Gastrocnemius medialis (tissue), 4 donors: ENCODE measurements around the gene TNIK. TPM values are rescaled to one million over a fixed set of nuclear protein-coding genes. Genes with fewer than 3 reads are reported as not detected.
A peak's percentile ranks its signal among the peaks of the same experiment; 100 is the strongest.
"Not testable (repeated sequence)": the region's sequence is repeated elsewhere in the genome, so short reads cannot be mapped to it uniquely, and the experiment has no call there.

Experiments used
- ATAC-seq, 2 donors: fragments of 150-250 bp; one replicate each; pipeline ENCODE4 v1.9.1; 2016
- DNase-seq, 2 donors: peaks; one replicate each; pipeline ENCODE4 v3.0.0-alpha.2; 2019
- H3K27ac ChIP-seq, 4 donors: fragments of 200-600 bp; sonication (generic); 1 replicate in 1 of 4; 2 replicates in 3 of 4; pipeline ENCODE4 v1.5.1; 2016 to 2018; ENCODE audit warnings: mild to moderate bottlenecking in 2 of 4, moderate library complexity in 1 of 4
- H3K27me3 ChIP-seq, 3 donors: fragments of 200-600 bp; sonication (generic) in 2 of 3; 1 replicate in 1 of 3; 2 replicates in 2 of 3; pipeline versions ENCODE4 v1.5.1 to v1.6.0; 2016 to 2019; ENCODE audit warnings: mild to moderate bottlenecking in 1 of 3, moderate library complexity in 1 of 3
- H3K36me3 ChIP-seq, 2 donors: fragments of 200-600 bp; sonication (generic) in 1 of 2; one replicate each; pipeline ENCODE4 v1.5.1; 2017 to 2018
- H3K4me1 ChIP-seq, 2 donors: fragments of 200-600 bp; sonication (generic) in 1 of 2; one replicate each; pipeline ENCODE4 v1.5.1; 2016 to 2017; ENCODE audit warnings: mild to moderate bottlenecking in 2 of 2
- H3K4me3 ChIP-seq, 4 donors: fragments of 200-600 bp; sonication (generic) in 3 of 4; 1 replicate in 1 of 4; 2 replicates in 3 of 4; pipeline ENCODE4 v1.5.1; 2016 to 2019; ENCODE audit warnings: mild to moderate bottlenecking in 2 of 4
- H3K9me3 ChIP-seq, 3 donors: fragments of 200-600 bp; sonication (generic) in 2 of 3; 1 replicate in 1 of 3; 2 replicates in 2 of 3; pipeline ENCODE4 v1.5.1; 2016 to 2019
- POLR2A ChIP-seq, 2 donors: fragments of 450-650 bp; IDR thresholded peaks; one replicate each; pipeline ENCODE4 v1.6.1; 2017; ENCODE audit warnings: antibody characterized with exemption in 2 of 2, mild to moderate bottlenecking in 2 of 2, moderate library complexity in 2 of 2
- in situ Hi-C, 4 donors: fragments of 200-750 bp; cut with MboI; loops; one replicate each; pipeline versions ENCODE4 v1.15.0 to v1.8.0; 2017; ENCODE audit warnings: low sequenced_read_pairs in 4 of 4
- intact Hi-C: fragments of 100-400 bp; cut with DNase I; formaldehyde crosslinking; loops from one replicate; pipeline ENCODE4 v1.15.1; 2023; ENCODE audit warnings: low total_unique reads
- total RNA-seq, 4 donors: library from RNA; depleted of rRNA; stranded (reverse); fragments of >200 nt; gene quantifications; one replicate each; pipeline versions ENCODE4 v1.1.0 to v1.2.3, GENCODE V29; 2016
- TF ChIP-seq, protein P1 (sequence below), 5 experiments: fragments of 450-650 bp in 3 of 5; fragments of 200-600 bp in 2 of 5; sonication (generic) in 2 of 5; IDR thresholded peaks in 4 of 5; conservative IDR thresholded peaks in 1 of 5; 1 replicate in 4 of 5; 2 replicates in 1 of 5; pipeline ENCODE4 v1.5.1; 2016 to 2019; ENCODE audit warnings: antibody characterized with exemption in 5 of 5, mild to moderate bottlenecking in 3 of 5, moderate library complexity in 3 of 5

TNIK gene
- total RNA-seq, 4 donors from 2014 or later: 5.2 to 19.7 (median 10.6) TPM

DNA sequence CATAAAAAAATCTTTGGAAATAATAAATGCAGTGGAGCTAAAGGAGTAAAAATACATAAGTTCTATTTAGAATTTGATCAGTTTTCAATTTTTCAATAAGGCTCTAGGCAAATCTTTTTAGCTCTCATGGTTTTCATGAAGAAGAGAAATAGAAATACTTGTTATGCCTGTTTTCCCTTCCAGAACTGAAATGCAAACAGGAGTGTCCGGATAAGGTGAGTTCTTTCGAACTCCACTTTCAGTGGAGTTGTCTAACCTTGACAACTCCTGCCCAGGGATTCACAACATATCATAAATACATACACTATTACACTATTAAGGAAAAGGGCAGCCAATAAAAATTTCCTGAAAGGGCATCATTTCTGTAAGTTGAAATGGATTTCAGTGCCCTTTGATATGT lies 217.3 kb downstream of the TNIK start:
- Histone ChIP-seq H3K4me3 (no peak overlapping the region), H3K27me3 (no peaks in the 10 kb centered on the region), H3K27ac (no peak overlapping the region), H3K4me1 (peaks cover 0 to 9% of the 10 kb centered on the region in 2 donors), H3K9me3 (no peaks in the 10 kb centered on the region), H3K36me3 (no peaks in the 10 kb centered on the region)
- DNase-seq (no peak), ATAC-seq (no peak)
- in situ Hi-C loops (no loop called here), intact Hi-C loops (no loop called here)
- TF ChIP-seq, protein P1, sequence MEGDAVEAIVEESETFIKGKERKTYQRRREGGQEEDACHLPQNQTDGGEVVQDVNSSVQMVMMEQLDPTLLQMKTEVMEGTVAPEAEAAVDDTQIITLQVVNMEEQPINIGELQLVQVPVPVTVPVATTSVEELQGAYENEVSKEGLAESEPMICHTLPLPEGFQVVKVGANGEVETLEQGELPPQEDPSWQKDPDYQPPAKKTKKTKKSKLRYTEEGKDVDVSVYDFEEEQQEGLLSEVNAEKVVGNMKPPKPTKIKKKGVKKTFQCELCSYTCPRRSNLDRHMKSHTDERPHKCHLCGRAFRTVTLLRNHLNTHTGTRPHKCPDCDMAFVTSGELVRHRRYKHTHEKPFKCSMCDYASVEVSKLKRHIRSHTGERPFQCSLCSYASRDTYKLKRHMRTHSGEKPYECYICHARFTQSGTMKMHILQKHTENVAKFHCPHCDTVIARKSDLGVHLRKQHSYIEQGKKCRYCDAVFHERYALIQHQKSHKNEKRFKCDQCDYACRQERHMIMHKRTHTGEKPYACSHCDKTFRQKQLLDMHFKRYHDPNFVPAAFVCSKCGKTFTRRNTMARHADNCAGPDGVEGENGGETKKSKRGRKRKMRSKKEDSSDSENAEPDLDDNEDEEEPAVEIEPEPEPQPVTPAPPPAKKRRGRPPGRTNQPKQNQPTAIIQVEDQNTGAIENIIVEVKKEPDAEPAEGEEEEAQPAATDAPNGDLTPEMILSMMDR (IDR thresholded peaks at IDR 0.05 in 4 of 5, conservative IDR thresholded peaks at IDR 0.05 in 1 of 5): no peak
- no peak for TF ChIP-seq POLR2A (IDR thresholded peaks at IDR 0.05)

DNA sequence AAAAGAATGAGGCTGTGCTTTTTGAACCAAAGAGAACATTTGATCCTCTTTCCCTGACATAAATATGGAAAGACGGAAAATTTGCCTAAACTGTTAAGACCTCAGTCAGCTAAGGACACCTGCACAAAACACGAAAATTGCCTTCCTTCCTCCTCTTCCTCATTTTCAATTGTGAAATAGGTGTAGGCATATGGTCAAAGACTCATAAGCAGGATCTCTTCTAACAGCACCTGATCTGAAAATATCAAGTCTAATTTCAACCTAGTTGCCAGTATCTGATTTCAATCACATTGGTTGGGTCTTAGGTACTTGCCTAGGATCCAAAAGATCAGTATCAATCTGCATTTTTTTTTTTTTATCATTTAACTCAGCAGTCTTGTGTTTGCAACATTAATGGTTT lies 218.0 kb downstream of the TNIK start:
- peak in 1 of 2 donors; percentile 63 for ATAC-seq
- Histone ChIP-seq H3K4me3 (no peak overlapping the region), H3K36me3 (no peaks in the 10 kb centered on the region), H3K9me3 (no peaks in the 10 kb centered on the region), H3K4me1 (peaks cover under 1 to 9% of the 10 kb centered on the region in 2 donors), H3K27me3 (no peaks in the 10 kb centered on the region), H3K27ac (no peak overlapping the region)
- intact Hi-C loops: no loop called here
- TF ChIP-seq, protein P1 (IDR thresholded peaks at IDR 0.05 in 4 of 5, conservative IDR thresholded peaks at IDR 0.05 in 1 of 5): no peak
- TF ChIP-seq POLR2A (IDR thresholded peaks at IDR 0.05): no peak
- in situ Hi-C loops: no loop called here
- DNase-seq: no peak

- DNase-seq, H3K36me3 ChIP-seq, in situ Hi-C loops, H3K27me3 ChIP-seq, H3K4me3 ChIP-seq, H3K27ac ChIP-seq, H3K9me3 ChIP-seq, intact Hi-C loops, ATAC-seq: not testable (repeated sequence)
- peaks cover 4 to 13% of the 10 kb centered on the region in 2 donors for H3K4me1 ChIP-seq
Measured at GRCh38 chr3:171241655-171242054, 218.6 kb downstream of the TNIK start.

GRCh38 chr3:171240504-171240835 lies 219.7 kb downstream of the TNIK start:
- no peak overlapping the region for H3K27ac ChIP-seq
- no peaks in the 10 kb centered on the region for H3K27me3 ChIP-seq
- in situ Hi-C loops (no loop called here), intact Hi-C loops (no loop called here)
- H3K4me1 ChIP-seq: peaks cover 14 to 20% of the 10 kb centered on the region in 2 donors
- no peak overlapping the region for H3K4me3 ChIP-seq
- ATAC-seq (no peak), DNase-seq (no peak)
- H3K9me3 ChIP-seq: no peaks in the 10 kb centered on the region
- TF ChIP-seq, protein P1 (IDR thresholded peaks at IDR 0.05 in 4 of 5, conservative IDR thresholded peaks at IDR 0.05 in 1 of 5): no peak
- H3K36me3 ChIP-seq: no peaks in the 10 kb centered on the region

DNA sequence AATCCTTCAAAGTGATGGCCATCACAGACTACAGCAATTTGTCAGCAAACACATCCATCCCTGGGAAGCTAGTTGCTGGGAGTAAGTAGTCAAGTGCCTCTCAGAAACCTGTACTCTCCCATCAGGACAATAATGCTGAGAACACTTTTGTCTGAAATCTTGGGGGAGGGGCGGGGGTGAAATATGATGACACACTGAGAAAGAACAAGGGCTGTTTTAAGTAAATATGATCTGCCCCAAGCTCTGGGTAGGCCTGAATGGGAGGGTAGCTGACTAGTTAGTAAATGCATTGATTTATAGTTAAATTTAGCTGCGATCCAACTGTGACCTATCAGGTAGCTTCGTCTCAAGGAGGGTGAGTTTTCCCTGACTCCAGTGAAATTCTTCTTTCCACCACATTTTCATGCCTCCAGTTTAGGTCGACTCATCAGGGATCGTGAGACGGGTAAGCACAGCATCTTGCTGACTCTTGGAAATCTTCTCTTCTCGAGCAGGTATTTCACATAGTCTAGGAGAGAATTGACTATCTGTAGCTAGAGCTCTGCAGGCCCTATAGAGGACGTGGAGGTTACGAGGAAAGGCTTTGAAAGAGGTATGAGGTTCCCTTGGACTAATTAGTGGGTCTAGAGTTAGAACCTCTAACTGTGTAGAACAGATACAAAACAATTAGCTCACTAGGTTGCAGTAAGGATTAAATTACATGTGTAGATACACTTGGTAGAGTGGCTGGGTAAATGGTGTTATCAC lies 220.3 kb downstream of the TNIK start:
- H3K9me3 ChIP-seq: no peaks in the 10 kb centered on the region
- DNase-seq (no peak), ATAC-seq (no peak)
- no peak overlapping the region for H3K4me3 ChIP-seq
- TF ChIP-seq POLR2A (IDR thresholded peaks at IDR 0.05): no peak
- TF ChIP-seq, protein P1 (IDR thresholded peaks at IDR 0.05 in 4 of 5, conservative IDR thresholded peaks at IDR 0.05 in 1 of 5): no peak
- no peaks in the 10 kb centered on the region for H3K27me3 ChIP-seq
- no peak overlapping the region for H3K27ac ChIP-seq
- in situ Hi-C loops: no loop called here
- intact Hi-C loops: no loop called here
- peaks cover 17 to 20% of the 10 kb centered on the region in 2 donors for H3K4me1 ChIP-seq
- no peaks in the 10 kb centered on the region for H3K36me3 ChIP-seq
